Measurements from ENCODE around the gene MRPL33. TPM values are rescaled to one million over a fixed set of nuclear protein-coding genes. Genes with fewer than 3 reads are reported as not detected.
A peak's percentile ranks its signal among the peaks of the same experiment; 100 is the strongest.

The MRPL33 gene
- total RNA-seq, 1 experiment from 2014 or later: 66.8 TPM

GRCh38 chr2:27734305-27734704 lies 37.2 kb upstream of the MRPL33 start:
- Histone ChIP-seq H2BK12ac (ENCODE audit: insufficient read length, low read depth, low read length) (no peak overlapping the region), H2AK5ac (ENCODE audit: insufficient read length, low read length) (no peak overlapping the region), H2AFZ (ENCODE audit: low read length) (no peak overlapping the region), H3K27me3 (ENCODE audit: insufficient read depth, low read length) (no peaks in the 10 kb centered on the region; the same call in 1 of the 2 replicates), H3K9ac (ENCODE audit: extremely low read depth, insufficient read length, low read length) (no peak overlapping the region), H3K18ac (ENCODE audit: insufficient read length, low read depth, low read length) (no peak overlapping the region), H3K4me2 (ENCODE audit: insufficient read depth, insufficient read length, low read length) (no peak overlapping the region), H3K79me1 (ENCODE audit: insufficient read depth, low read depth, low read length, poor library complexity, severe bottlenecking) (no peaks in the 10 kb centered on the region), H3K14ac (ENCODE audit: insufficient read depth, low read length) (no peak overlapping the region), H4K20me1 (ENCODE audit: control insufficient read depth, insufficient read depth, insufficient read length) (no peaks in the 10 kb centered on the region), H3K23me2 (ENCODE audit: insufficient read length, low read depth, low read length, poor library complexity, severe bottlenecking) (peaks cover 10% of the 10 kb centered on the region), H3K27ac (ENCODE audit: insufficient read length, low read depth, low read length) (no peak overlapping the region), H3K23ac (ENCODE audit: insufficient read length, low read depth, low read length) (no peak overlapping the region), H2BK120ac (ENCODE audit: low read depth, low read length, poor library complexity, severe bottlenecking) (no peak overlapping the region), H2BK15ac (ENCODE audit: low read depth, low read length) (no peak overlapping the region), H3T11ph (ENCODE audit: low read length) (no peak overlapping the region), H3K4me1 (ENCODE audit: insufficient read depth, low read length) (no peaks in the 10 kb centered on the region), H4K91ac (ENCODE audit: insufficient read length, low read depth, low read length) (no peak overlapping the region), H4K8ac (replicated peaks; ENCODE audit: insufficient read length, low read depth, low read length) (no peak overlapping the region), H3K79me2 (ENCODE audit: insufficient read depth, low read length) (no peaks in the 10 kb centered on the region), H3K56ac (ENCODE audit: insufficient read length, low read depth, low read length) (no peak overlapping the region), H2BK5ac (ENCODE audit: insufficient read length, low read length) (no peak overlapping the region), H4K5ac (ENCODE audit: insufficient read length, low read depth, low read length) (no peak overlapping the region), H3K9me3 (ENCODE audit: control insufficient read depth, low read depth, low read length) (no peaks in the 10 kb centered on the region), H3K4ac (ENCODE audit: low read depth, low read length) (no peak overlapping the region), H2BK20ac (ENCODE audit: low read depth, low read length, poor library complexity, severe bottlenecking) (no peak overlapping the region)
- Mint-ChIP-seq H3K27me3 (ENCODE audit: low read depth) (no peaks in the 10 kb centered on the region), H3K36me3 (ENCODE audit: insufficient read depth in 1 of 3, low read depth in 3 of 3) (peaks cover 0 to 5% (median 0%) of the 10 kb centered on the region in 3 experiments; a peak in 1 of 7 replicates), H3K4me3 (peak overlapping the region in 1 of 2 experiments; percentile 62; a peak in 1 of 5 replicates), H3K9me3 (peaks cover 3 to 5% of the 10 kb centered on the region in 2 experiments; a peak in 4 of 5 replicates), H3K27ac (no peak overlapping the region), H3K4me1 (peaks cover 13 to 14% of the 10 kb centered on the region in 2 experiments)
- no peak for DNase-seq
- no CpG with 5 or more reads among the region's 1 CpG for WGBS (ENCODE audit: extremely low coverage, insufficient read length, low lambda C conversion rate)
- TF ChIP-seq CTCF (conservative IDR thresholded peaks at IDR 0.05): no peak

Measured in H9 (cell line).